GM18907 (cell line): Measurements from ENCODE around the gene MIS12.

Experiments used
- ATAC-seq: cut with Tn5 transposase; IDR thresholded peaks from one replicate; pipeline ENCODE4 v1.9.1; 2021; ENCODE audit warnings: mild to moderate bottlenecking, moderate library complexity; ENCODE audit not compliant: unreplicated experiment

MIS12 gene

DNA sequence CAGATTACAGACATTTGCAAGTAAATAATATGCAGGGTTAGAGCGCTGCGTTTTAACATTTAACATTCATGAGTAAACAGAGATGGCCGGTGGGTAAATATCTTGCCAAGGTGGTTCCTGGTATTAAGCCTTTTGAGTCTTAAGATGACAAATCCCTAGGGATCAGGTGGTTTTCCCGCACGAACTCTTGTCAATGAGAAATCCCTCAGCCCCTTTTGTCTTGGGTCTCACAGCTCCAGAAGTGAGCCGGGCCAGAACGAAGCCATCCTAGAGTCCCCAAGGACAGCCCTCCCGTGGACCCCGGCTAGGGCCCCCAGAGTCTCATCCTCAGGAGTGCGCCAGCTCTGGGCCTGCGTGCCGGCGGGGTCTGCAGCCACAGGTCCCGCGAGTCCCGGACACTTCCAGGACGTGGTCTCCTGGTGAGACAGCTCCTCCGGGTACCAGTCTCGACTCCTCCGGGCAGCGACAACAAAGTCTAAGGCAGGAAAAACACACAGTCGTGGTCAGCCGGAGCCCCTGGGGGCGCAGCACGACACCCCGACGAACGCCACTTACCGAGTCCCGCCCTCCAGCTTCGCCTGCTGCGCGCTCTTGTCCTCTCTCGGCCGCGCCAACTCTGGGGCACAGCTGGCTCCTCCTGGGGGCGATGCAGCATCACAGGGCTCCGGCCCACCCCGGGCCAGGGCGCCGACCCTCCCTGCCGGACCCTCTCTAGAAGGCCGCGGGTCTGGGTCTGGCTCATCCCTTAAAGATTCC is 13.3 kb downstream of the MIS12 start:
- no peak for ATAC-seq

DNA sequence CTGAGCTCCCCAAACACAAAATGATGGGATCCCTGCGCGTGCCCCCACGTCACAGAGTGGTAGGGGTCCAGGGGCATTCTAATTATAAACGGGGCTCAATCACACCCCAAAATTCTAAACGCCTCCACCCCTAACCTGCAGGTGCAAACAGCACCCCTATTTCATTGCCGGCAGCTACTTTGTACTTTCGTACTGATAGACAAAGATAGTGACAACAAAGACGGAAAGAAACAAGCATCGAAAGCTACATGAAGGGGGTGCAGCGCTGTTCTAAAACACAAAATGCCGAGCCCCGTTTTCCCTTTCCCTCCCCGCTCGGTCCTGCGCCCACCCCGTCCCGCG is 13.9 kb downstream of the MIS12 start:
- no peak for ATAC-seq

DNA sequence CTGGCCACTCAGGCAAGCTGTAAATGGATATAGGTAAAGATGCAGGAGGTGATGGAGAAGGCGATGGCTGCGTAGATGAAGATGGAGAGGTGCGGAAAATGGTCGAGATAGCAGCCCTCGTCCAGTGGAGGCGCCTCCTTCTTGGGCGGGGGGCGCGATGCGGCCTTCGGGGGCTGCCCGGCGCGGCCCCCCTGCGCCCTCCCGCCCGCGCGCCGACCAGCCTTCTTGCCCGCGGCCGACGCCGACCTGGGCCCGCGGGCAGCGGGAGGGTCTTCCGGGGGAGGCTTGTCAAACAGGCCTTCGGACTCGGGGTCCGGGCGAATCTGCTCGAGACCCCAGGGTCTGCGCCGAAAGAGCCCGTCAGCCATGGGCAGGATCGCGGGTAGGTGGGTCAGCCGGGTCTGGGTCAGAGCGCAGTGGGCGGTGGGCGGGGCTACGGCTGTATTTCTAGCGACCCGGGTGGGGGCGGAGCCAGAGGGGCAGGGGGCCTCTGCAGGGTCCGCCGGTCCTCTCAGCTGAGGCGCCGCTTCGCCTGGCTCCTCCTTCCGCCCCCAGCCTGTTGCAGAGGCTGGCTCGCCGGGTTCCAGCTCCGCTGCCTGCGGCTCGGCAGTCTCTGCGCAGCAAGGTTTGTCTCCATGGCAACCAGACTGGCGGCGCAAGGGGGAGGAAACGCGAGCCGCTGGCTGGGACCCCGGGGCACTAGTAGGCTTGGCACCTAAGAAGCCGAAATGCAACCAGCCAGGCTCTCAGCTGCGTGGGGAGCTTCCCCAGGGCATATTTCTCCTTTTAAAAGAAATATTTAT is 14.4 kb downstream of the MIS12 start:
- ATAC-seq, result peak; percentile 61

GRCh38 chr17:5501685-5502084 is 15.3 kb downstream of the MIS12 start:
- no peak for ATAC-seq

- ATAC-seq, result no peak
Observed at GRCh38 chr17:5502552-5502951, 16.2 kb downstream of the MIS12 start.

- ATAC-seq, result no peak
Observed at GRCh38 chr17:5506307-5506706, 19.9 kb downstream of the MIS12 start.

GRCh38 chr17:5508810-5509209 is 22.4 kb downstream of the MIS12 start:
- ATAC-seq, result no peak

DNA sequence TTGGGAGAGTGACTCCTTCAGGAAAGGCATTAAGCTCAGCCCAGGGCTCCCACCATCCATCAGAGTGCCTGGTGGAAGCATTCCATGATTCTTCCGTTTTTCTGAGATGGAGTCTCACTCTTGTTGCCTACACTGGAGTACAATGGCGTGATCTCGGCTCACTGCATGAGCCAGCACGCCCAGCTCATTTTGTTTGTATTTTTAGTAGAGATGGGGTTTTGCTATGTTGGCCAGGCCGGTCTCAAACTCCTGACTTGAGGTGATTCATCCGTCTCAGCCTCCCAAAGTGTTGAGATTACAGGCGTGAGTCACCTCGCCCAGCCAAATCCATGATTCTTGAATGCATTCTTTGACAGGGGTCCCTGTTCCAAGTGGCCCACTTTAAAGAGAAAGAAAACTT is 23.1 kb downstream of the MIS12 start:
- ATAC-seq, result no peak

DNA sequence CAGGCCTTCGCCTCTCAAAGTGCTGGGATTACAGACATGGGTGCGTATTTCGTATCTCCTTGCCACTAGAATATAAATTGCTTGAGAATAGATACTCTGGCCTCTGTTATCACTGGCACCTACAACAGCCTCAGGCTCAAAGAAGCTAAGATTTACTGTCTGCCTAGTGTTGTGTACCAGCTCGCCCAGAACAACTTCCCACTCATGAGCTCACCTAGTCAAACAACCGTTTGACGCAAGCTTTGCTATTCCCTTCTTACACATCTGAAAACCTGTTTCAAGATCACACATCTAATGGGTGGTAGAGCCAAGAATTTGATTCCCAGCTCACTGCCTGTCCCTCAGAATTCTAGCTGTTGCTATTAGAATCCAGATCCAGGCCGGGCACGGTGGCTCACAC is 24.4 kb downstream of the MIS12 start:
- ATAC-seq, result no peak

GRCh38 chr17:5511401-5512225 is 25.2 kb downstream of the MIS12 start:
- no peak for ATAC-seq

- no peak for ATAC-seq
Observed at GRCh38 chr17:5513628-5514027, 27.3 kb downstream of the MIS12 start.

GRCh38 chr17:5514976-5515375 is 28.6 kb downstream of the MIS12 start:
- ATAC-seq, result no peak

- no peak for ATAC-seq
Observed at GRCh38 chr17:5516060-5516792, 29.9 kb downstream of the MIS12 start.

GRCh38 chr17:5522476-5522875 is 36.1 kb downstream of the MIS12 start:
- no peak for ATAC-seq

DNA sequence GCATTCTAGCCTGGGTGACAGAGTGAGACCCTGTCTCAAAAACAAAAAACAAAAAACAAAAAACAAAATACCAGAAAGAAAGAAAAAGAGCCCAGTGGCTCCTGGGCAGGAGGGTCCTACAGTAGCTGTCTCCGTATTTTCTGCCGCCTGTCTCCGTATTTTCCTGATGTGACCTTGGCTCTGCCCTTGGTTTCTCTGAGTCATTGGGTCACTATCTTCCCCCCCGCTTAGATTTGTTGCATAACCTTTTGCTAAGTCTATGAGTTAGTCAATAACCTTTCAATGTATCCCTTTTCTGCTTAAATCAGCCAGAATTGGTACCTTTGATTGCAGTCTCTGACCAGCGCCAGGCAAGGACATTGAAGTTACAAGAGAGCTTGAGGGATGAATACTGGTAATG is 36.9 kb downstream of the MIS12 start:
- no peak for ATAC-seq

GRCh38 chr17:5526821-5527598 is 40.6 kb downstream of the MIS12 start:
- no peak for ATAC-seq

DNA sequence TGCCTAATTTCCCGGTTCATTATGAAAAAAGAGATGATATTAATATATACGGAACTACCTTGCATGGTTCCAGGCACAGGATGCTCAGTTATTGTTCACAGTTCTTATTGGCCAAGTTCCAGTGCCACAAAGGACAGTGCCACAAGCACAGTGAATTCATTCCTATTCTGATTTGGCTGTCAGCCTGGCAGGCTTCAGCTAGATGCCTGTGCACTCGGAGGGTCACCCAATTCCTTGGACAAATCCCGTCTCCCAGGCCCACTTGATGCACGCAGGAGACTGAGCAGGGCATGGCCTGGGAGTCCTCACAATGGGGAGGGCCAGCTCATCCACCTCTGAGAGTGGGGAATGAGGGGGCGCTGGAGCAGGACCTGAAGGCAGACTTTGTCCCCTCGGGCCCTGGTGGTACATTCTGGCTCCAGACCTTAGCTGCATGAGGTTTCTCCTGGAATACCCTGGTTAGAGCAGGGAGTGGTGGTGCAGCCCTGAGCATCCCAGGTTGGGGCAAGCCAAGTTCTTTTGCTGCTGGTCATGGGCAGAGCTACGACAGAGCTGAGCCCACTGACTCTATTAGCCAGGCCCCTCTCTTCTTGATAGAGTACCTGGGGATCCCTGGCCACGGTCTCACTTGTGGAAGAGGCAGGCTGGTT is 41.4 kb downstream of the MIS12 start:
- ATAC-seq, result no peak

GRCh38 chr17:5530265-5531084 is 44.1 kb downstream of the MIS12 start:
- no peak for ATAC-seq

- no peak for ATAC-seq
Observed at GRCh38 chr17:5531085-5531418, 44.7 kb downstream of the MIS12 start.
